B cell (primary cell): ENCODE data around the gene SOX8. TPM values are rescaled to one million over a fixed set of nuclear protein-coding genes. Genes with fewer than 3 reads are reported as not detected.

ENCODE experiments used
- ATAC-seq: fragments of 200-7000 bp; cut with Tn5 transposase; one replicate; pipeline ENCODE4 v1.10.0; 2021; ENCODE audit warnings: low read depth, mild to moderate bottlenecking, moderate number of reproducible peaks, moderate library complexity
- CTCF ChIA-PET: fragments of 350-600 bp; sonication (Branson Sonifier 250); formaldehyde crosslinking; loops from one replicate; lab custom pipeline; 2021; ENCODE audit warnings: antibody characterized with exemption, inconsistent platforms; lab: Charles Lee
- POLR2A ChIA-PET: fragments of 350-600 bp; sonication (Branson Sonifier 250); formaldehyde crosslinking; loops from one replicate; lab custom pipeline; 2021; ENCODE audit warnings: antibody characterized with exemption; lab: Charles Lee
- DNase-seq: peaks from one replicate; pipeline ENCODE4 v3.0.0; 2013
- H2AFZ ChIP-seq: 2 replicates; pipeline ENCODE4 v1.6.1; 2012; ENCODE audit warnings: mild to moderate bottlenecking, low read depth, low read length; ENCODE audit not compliant: insufficient read depth, poor library complexity, severe bottlenecking
- H3K27ac ChIP-seq, 2 donors: 1 replicate in 1 of 2; 2 replicates in 1 of 2; pipeline ENCODE4 v1.5.1; 2012 to 2013; ENCODE audit warnings: low read length in 2 of 2, mild to moderate bottlenecking in 2 of 2, moderate library complexity in 1 of 2
- H3K27me3 ChIP-seq, 4 experiments: fragments of 200-600 bp in 1 of 4; sonication (generic) in 1 of 4; replicated peaks in 1 of 4; 1 replicate in 2 of 4; 2 replicates in 2 of 4; pipeline versions ENCODE4 v1.6.1 to v1.7.0; 2013 to 2016; ENCODE audit warnings: low read length in 3 of 4, mild to moderate bottlenecking in 2 of 4, mixed read lengths in 1 of 4, moderate library complexity in 1 of 4; ENCODE audit not compliant: insufficient read depth in 4 of 4, control insufficient read depth in 3 of 4; ENCODE audit errors: control extremely low read depth in 1 of 4
- H3K36me3 ChIP-seq, 2 experiments: replicated peaks in 1 of 2; 1 replicate in 1 of 2; 2 replicates in 1 of 2; pipeline versions ENCODE4 v1.6.1 to v1.7.1; 2013; ENCODE audit warnings: low read length in 1 of 2; ENCODE audit not compliant: insufficient read depth in 2 of 2, control insufficient read depth in 1 of 2; ENCODE audit errors: control extremely low read depth in 1 of 2, extremely low read depth in 1 of 2
- H3K4me1 ChIP-seq, 2 donors: fragments of 200-600 bp in 1 of 2; sonication (generic) in 1 of 2; 1 replicate in 1 of 2; 2 replicates in 1 of 2; pipeline versions ENCODE4 v1.5.1 to v1.6.1; 2013 to 2017; ENCODE audit warnings: low read length in 2 of 2; ENCODE audit not compliant: control insufficient read depth in 2 of 2, insufficient read depth in 2 of 2
- H3K4me2 ChIP-seq: replicated peaks from 2 replicates; pipeline ENCODE3; 2012; ENCODE audit warnings: mild to moderate bottlenecking, low read depth, low read length; ENCODE audit not compliant: poor library complexity, severe bottlenecking
- H3K4me3 ChIP-seq, 5 experiments: fragments of 200-600 bp in 1 of 5; sonication (generic) in 1 of 5; 1 replicate in 3 of 5; 2 replicates in 2 of 5; pipeline versions ENCODE4 v1.5.1 to v1.7.0; 2011 to 2016; ENCODE audit warnings: low read length in 4 of 5, mild to moderate bottlenecking in 4 of 5, low read depth in 2 of 5, control low read depth in 1 of 5, moderate library complexity in 1 of 5; ENCODE audit not compliant: insufficient read depth in 1 of 5; ENCODE audit errors: control extremely low read depth in 1 of 5, extremely low read depth in 1 of 5
- H3K79me2 ChIP-seq: fragments of 200-600 bp; sonication (generic); one replicate; pipeline ENCODE4 v1.6.0; 2016; ENCODE audit warnings: low read length; ENCODE audit not compliant: control insufficient read depth, insufficient read depth
- H3K9ac ChIP-seq: fragments of 200-600 bp; sonication (generic); 2 replicates; pipeline ENCODE4 v1.6.1; 2017; ENCODE audit warnings: mild to moderate bottlenecking, low read length, moderate library complexity
- H3K9me3 ChIP-seq, 3 donors: one replicate each; pipeline versions ENCODE4 v1.6.1 to v1.7.1; 2013; ENCODE audit warnings: low read length in 2 of 3; ENCODE audit not compliant: control insufficient read depth in 2 of 3, insufficient read depth in 1 of 3; ENCODE audit errors: control extremely low read depth in 1 of 3
- H4K20me1 ChIP-seq: 2 replicates; pipeline ENCODE4 v1.6.0; 2012; ENCODE audit warnings: mild to moderate bottlenecking, low read length; ENCODE audit not compliant: insufficient read depth, control insufficient read depth, poor library complexity, severe bottlenecking
- H3K27ac Mint-ChIP-seq: one replicate; pipeline ENCODE4 v1.8.0; 2021; ENCODE audit warnings: mixed read lengths
- H3K27me3 Mint-ChIP-seq: one replicate; pipeline ENCODE4 v1.8.0; 2021; ENCODE audit warnings: mixed read lengths
- H3K4me1 Mint-ChIP-seq: one replicate; pipeline ENCODE4 v1.8.0; 2021; ENCODE audit warnings: mixed read lengths
- H3K4me3 Mint-ChIP-seq: one replicate; pipeline ENCODE4 v1.8.0; 2021; ENCODE audit warnings: mixed read lengths
- H3K9me3 Mint-ChIP-seq: one replicate; pipeline ENCODE4 v1.8.0; 2022; ENCODE audit warnings: mixed read lengths; ENCODE audit not compliant: insufficient read depth
- EZH2 ChIP-seq: IDR thresholded peaks from 2 replicates; pipeline ENCODE4 v1.6.1; 2012; ENCODE audit warnings: borderline replicate concordance, low read depth, mild to moderate bottlenecking, moderate library complexity, low read length; ENCODE audit not compliant: insufficient read depth, poor library complexity, severe bottlenecking
- WGBS: methylation state at CpG from one replicate; pipeline ENCODE4 v1.1.5; 2013; ENCODE audit warnings: missing lambda C conversion rate; ENCODE audit not compliant: insufficient coverage; 5-methylcytosine and 5-hydroxymethylcytosine counted together
- intact Hi-C: fragments of 100-400 bp; cut with micrococcal nuclease; formaldehyde crosslinking; loops from one replicate; pipeline ENCODE4 v1.10.0; 2022
- polyA plus RNA-seq: library from polyadenylated mRNA; depleted of rRNA; stranded (reverse); fragments of >200 nt; gene quantifications from 2 replicates; pipeline ENCODE4 v1.2.3, GENCODE V29; 2012
- total RNA-seq, 2 donors: library from RNA; stranded (reverse); fragments of 120-200 nt in 1 of 2; gene quantifications; 1 replicate in 1 of 2; 2 replicates in 1 of 2; pipeline versions ENCODE4 v1.2.3 to v1.2.4, GENCODE V29; 2013 to 2022
- TF ChIP-seq, protein P1 (sequence below): fragments of 200-600 bp; IDR thresholded peaks from one replicate; pipeline ENCODE4 v1.8.0; 2022; ENCODE audit warnings: antibody characterized with exemption, mild to moderate bottlenecking

Gene SOX8
- total and polyA plus RNA-seq, 2 donors (not counting 1 experiment from before 2014, with no cell fraction given) = 0.03 to 1.2 TPM

DNA sequence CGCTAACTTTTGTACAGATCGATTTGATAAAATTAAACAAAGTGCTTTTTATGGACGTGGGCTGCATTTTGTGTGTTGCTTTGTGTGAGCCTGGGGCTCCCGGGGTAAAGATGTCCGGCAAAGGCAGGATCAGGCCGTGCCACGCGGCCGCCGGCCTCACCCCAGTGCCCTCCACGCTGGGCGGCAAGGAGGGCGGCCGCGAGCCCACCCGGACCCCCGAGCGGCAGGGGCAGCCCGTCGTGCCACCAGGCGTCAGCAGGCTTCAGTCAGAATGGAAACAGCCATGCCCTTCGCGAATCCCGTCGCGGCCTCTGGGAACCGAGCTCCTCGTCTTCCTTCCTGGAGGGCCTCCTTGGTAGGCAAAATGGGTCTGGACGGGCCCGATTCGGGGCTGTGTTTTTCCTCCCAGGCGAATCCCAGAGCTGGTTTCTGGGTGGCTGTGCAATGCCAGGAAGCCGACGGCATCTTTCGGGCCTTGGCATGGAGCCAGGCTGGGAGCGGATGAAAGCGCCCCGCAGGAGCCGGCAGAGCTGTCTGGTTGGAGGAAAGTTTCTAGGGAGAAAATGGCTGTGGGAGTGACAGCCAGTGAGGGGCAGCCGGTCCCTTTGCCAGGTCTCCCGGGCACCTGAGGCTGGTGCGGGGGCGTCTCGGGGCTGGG, 5.5 kb downstream of the SOX8 start:
- POLR2A ChIA-PET = no interaction called here
- WGBS = 95% methylated on average over 42 of the region's 44 CpGs
- H3K4me3 ChIP-seq = no peak overlapping the region
- H3K9me3 Mint-ChIP-seq = no peaks in the 10 kb centered on the region
- no peaks in the 10 kb centered on the region for H3K27me3 Mint-ChIP-seq
- H3K36me3 ChIP-seq = no peaks in the 10 kb centered on the region
- no peak for DNase-seq
- no peaks in the 10 kb centered on the region for H3K4me1 Mint-ChIP-seq
- H3K27ac Mint-ChIP-seq = no peak overlapping the region
- H3K4me1 ChIP-seq = peaks cover 4 to 8% of the 10 kb centered on the region in 2 donors
- peaks cover 0 to 25% (median 7%) of the 10 kb centered on the region in 4 experiments for H3K27me3 ChIP-seq
- H3K4me2 ChIP-seq = no peak overlapping the region
- no peak overlapping the region for H2AFZ ChIP-seq
- TF ChIP-seq EZH2 = no peak
- TF ChIP-seq, protein P1, sequence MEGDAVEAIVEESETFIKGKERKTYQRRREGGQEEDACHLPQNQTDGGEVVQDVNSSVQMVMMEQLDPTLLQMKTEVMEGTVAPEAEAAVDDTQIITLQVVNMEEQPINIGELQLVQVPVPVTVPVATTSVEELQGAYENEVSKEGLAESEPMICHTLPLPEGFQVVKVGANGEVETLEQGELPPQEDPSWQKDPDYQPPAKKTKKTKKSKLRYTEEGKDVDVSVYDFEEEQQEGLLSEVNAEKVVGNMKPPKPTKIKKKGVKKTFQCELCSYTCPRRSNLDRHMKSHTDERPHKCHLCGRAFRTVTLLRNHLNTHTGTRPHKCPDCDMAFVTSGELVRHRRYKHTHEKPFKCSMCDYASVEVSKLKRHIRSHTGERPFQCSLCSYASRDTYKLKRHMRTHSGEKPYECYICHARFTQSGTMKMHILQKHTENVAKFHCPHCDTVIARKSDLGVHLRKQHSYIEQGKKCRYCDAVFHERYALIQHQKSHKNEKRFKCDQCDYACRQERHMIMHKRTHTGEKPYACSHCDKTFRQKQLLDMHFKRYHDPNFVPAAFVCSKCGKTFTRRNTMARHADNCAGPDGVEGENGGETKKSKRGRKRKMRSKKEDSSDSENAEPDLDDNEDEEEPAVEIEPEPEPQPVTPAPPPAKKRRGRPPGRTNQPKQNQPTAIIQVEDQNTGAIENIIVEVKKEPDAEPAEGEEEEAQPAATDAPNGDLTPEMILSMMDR = no peak
- intact Hi-C loops = no loop called here
- CTCF ChIA-PET = no interaction called here
- H3K9ac ChIP-seq = no peak overlapping the region
- peaks cover 0 to 6% (median 0%) of the 10 kb centered on the region in 3 donors for H3K9me3 ChIP-seq
- H3K27ac ChIP-seq = no peak overlapping the region
- no peak for ATAC-seq
- no peaks in the 10 kb centered on the region for H3K79me2 ChIP-seq
- H3K4me3 Mint-ChIP-seq = no peak overlapping the region
- H4K20me1 ChIP-seq = no peaks in the 10 kb centered on the region

DNA sequence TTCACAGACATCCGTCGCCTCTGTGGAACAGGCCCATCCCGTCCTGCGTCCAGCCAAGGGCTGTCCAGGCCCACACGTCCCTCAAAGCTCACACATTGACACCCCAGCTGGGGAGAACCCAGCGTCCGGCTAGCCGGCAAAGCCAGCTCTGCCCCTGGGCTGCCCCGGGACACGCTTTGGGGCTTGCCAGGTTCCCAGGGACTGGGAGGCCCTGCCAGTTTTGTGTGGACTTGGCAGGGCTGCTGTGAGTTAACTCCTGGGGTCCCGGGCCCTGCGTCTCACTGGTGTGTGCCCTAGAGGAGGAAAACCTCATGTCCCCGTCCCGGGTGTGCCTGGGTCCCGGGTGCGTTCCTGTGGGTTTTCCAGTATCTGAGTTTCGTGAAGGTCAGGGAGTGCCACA, 6.3 kb downstream of the SOX8 start:
- Histone ChIP-seq H3K9ac (no peak overlapping the region), H2AFZ (no peak overlapping the region), H4K20me1 (no peaks in the 10 kb centered on the region), H3K79me2 (no peaks in the 10 kb centered on the region), H3K27ac (no peak overlapping the region), H3K9me3 (peaks cover 0 to 13% (median 0%) of the 10 kb centered on the region in 3 donors), H3K4me2 (no peak overlapping the region), H3K4me3 (no peak overlapping the region), H3K27me3 (peaks cover 0 to 17% (median 3%) of the 10 kb centered on the region in 4 experiments), H3K4me1 (no peaks in the 10 kb centered on the region), H3K36me3 (no peaks in the 10 kb centered on the region)
- intact Hi-C loops = no loop called here
- DNase-seq (no peak), ATAC-seq (no peak)
- H3K4me3 Mint-ChIP-seq = no peak overlapping the region
- TF ChIP-seq, protein P1 = no peak
- no peak for TF ChIP-seq EZH2
- WGBS = 94% methylated on average over 15 of the region's 17 CpGs
- CTCF ChIA-PET = no interaction called here
- H3K4me1 Mint-ChIP-seq = no peaks in the 10 kb centered on the region
- H3K27me3 Mint-ChIP-seq = no peaks in the 10 kb centered on the region
- H3K9me3 Mint-ChIP-seq = no peaks in the 10 kb centered on the region
- H3K27ac Mint-ChIP-seq = no peak overlapping the region
- POLR2A ChIA-PET = no interaction called here
